K562 (cell line): Measurements from ENCODE around the gene APOL4.

Experiments used
- CREB1 ChIP-seq, 2 experiments: sonication (generic) in 1 of 2; formaldehyde crosslinking in 1 of 2; IDR thresholded peaks; 2 replicates each; pipeline versions ENCODE4 v1.6.1 to v1.8.0; 2012 to 2022; ENCODE audit warnings: inconsistent platforms in 1 of 2, mild to moderate bottlenecking in 1 of 2, missing genetic modification reagents in 1 of 2, moderate library complexity in 1 of 2
- ZBTB2 ChIP-seq: fragments of 450-650 bp; IDR thresholded peaks from 2 replicates; pipeline ENCODE4 v1.6.1; 2016; ENCODE audit warnings: antibody characterized with exemption

- no peak for TF ChIP-seq ZBTB2
- no peak for TF ChIP-seq CREB1 (IDR thresholded peaks at IDR 0.05)
- no peak for TF ChIP-seq CREB1 (CRISPR knock-in tag; IDR thresholded peaks at IDR 0.05)
These were observed 57.7 kb downstream of the APOL4 start for GRCh38 chr22:36143956-36144355.
